DMS114 treated with DMSO at 0.1 percent for 48 hours (cell line): ENCODE data around the gene CRLF2.
"Not testable (repeated sequence)": the region's sequence is repeated elsewhere in the genome, so short reads cannot be mapped to it uniquely, and the experiment has no call there.

Experiments used
- DNase-seq: peaks from one replicate; lab custom pipeline; 2025; ENCODE audit not compliant: unreplicated experiment; lab: John Stamatoyannopoulos, UW

The CRLF2 gene

DNA sequence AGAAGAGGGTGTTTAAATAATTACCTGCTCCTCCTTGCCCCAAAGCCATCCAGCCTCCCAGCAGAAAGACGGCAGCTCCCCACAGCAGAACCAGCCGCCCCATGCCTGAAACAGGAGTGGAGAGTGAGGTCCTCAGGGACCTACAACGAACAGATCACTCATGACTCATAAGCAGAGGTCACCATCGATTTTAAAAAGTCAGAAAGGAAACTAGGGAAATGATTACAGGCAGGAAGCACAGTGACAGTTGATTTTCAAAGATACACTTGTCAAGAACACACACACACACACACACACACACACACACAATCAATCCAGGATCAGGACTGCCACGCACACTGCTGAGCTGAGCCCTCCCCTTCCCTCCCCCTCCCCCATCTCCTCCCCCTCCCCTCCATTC is at the start of gene CRLF2:
Gene CRLF2 (minus strand): TSS at position 118 of the 400 bp plus-strand sequence. CDS start 15 bp downstream, at position 103.
- no peak for DNase-seq

- DNase-seq = not testable (repeated sequence)
These were observed 49.3 kb upstream of the CRLF2 start for GRCh38 chrX:1261771-1262170.

DNA sequence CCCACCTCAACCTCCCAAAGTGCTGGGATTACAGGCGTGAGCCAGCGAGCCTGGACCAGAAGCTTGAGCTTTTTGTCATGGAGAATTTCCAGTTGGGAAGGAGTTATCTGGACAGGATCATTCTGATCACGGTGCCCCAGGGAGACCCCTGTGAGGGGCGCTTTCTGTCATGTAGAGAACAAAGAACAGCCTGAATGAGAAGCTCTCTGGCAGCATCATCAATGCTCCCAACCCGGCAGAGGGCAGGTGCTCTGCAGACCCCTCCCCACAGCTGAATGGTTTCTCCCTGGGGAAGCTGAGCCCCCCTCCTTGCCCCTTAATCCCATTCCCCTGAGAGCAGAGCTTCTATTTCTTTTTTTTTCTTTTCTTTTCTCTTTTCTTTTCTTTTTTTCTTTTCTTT is 48.8 kb upstream of the CRLF2 start:
- DNase-seq = no peak

GRCh38 chrX:1252861-1253260 is 40.4 kb upstream of the CRLF2 start:
- DNase-seq = no peak

DNA sequence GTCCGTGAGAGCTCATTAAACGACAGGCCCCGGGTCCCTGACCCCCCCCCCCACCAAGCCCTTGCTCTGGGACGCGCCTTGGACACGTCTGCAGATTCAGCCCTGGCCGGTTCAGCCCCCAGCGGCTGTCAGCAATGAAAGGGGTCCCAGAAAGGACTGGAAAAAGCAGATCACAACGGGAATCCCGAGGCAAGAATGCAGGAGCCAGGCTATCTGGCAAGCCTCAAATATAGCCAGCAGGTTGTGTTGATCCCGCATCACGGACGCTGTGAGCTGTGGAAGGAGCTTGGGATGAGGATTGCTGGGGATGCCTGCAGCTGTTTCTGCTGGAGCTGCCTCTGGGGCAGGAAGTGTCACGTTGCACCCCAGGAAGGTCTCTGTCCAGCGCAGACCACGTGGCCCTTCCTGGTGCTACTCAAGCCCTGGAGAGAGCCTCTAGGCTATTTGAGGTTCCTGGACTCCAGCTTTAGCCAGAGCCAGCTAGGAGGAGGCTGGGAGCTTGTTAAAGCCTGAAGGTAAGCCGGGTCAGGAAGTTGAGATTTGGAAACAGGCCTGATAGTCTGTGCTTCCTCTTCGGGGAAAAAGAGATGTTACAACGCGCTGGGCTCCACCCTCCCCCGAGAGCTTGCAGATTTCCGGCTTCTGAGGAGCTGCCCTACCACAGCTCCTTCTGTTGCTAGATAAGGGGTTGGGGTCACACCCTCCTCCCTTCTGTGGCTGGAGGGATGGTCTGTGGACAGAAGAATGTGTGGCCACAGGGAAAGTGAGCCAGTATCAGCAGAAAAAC is 36.8 kb upstream of the CRLF2 start:
- DNase-seq = no peak

- peak; percentile 18 for DNase-seq
These were observed 36.0 kb upstream of the CRLF2 start for GRCh38 chrX:1248331-1249061.

- peak; percentile 39 for DNase-seq
These were observed 34.4 kb upstream of the CRLF2 start for GRCh38 chrX:1246816-1247215.

- DNase-seq = peak; percentile 28
These were observed 32.0 kb upstream of the CRLF2 start for GRCh38 chrX:1244164-1245076.

DNA sequence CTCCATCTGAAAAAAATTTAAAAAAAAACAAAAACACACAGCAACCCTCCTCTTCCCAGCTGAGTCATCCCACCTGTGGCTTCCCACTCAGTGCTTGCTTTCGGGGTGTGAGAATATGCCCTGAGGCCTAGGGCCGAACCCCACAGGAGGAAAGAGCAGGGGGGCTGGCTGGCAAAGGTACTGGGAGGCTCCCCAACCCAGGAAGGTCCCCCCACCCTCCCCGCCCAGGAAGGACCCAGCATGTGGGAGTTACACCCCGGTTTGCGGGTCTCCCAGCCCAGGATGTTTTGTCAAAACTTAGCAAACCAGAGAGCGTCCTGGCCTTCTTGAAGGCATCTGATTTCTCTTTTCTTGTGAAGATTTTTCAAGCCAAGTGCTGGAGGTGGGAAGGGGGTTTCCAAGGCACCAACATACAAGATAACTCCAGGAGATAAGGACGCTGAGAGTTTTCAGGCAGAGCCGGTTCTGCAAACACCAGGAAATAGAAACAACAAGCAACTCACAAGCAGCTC is 30.5 kb upstream of the CRLF2 start:
- no peak for DNase-seq

GRCh38 chrX:1240551-1240950 is 28.1 kb upstream of the CRLF2 start:
- not testable (repeated sequence) for DNase-seq

- DNase-seq = no peak
These were observed 27.3 kb upstream of the CRLF2 start for GRCh38 chrX:1239681-1240142.

GRCh38 chrX:1231850-1232465 is 19.5 kb upstream of the CRLF2 start:
- DNase-seq = no peak

DNA sequence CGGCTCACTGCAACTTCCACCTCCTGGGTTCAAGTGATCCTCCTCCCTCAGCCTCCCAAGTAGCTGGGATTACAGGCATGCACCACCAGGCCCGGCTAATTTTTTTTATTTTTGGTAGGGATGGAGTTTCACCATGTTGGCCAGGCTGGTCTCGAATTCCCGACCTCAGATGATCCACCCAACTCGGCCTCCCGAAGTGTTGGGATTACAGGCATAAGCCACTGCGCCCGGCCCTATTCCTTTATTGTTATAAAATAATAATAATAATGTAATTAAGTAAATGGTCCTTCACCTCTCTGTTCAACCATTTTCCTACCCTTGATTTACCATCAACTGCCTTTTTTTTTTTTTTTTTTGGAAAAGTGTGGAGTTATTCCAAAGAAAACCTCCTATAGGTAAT is 15.7 kb upstream of the CRLF2 start:
- DNase-seq = not testable (repeated sequence)

GRCh38 chrX:1226249-1226648 is 13.8 kb upstream of the CRLF2 start:
- DNase-seq = no peak

- no peak for DNase-seq
These were observed 12.5 kb upstream of the CRLF2 start for GRCh38 chrX:1224954-1225353.

- no peak for DNase-seq
These were observed 10.8 kb upstream of the CRLF2 start for GRCh38 chrX:1223242-1223600.

GRCh38 chrX:1222531-1223241 is 10.2 kb upstream of the CRLF2 start:
- DNase-seq = no peak

- DNase-seq = no peak
These were observed 8.9 kb upstream of the CRLF2 start for GRCh38 chrX:1221296-1221845.

DNA sequence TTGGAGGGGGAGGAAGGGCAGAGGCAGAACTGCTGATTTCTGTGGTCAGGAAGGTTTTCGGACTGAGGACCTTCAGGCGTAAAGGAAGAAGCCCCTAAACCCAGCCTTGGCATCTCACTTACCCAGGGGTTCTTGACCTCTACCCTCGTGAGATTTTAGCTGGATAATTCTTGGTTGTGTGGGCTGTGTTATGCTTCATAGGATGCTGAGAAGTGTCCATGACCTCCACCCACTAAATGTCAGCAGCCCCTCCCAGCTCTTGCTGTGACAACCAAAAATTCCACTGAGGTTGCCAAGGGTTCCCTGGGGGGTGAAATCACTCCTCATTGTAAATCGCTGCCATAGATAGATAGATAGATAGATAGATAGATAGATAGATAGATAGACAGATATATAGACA is 5.8 kb upstream of the CRLF2 start:
- DNase-seq = no peak
